H1 (cell line): Measurements from ENCODE around the gene WEE1. TPM values are rescaled to one million over a fixed set of nuclear protein-coding genes. Genes with fewer than 3 reads are reported as not detected.

ENCODE experiments used
- PHF8 ChIP-seq: fragments of 200-600 bp; sonication (generic); conservative IDR thresholded peaks from 2 replicates; pipeline ENCODE4 v1.7.1; 2012; ENCODE audit warnings: low read depth, mild to moderate bottlenecking, inconsistent platforms, low read length, moderate library complexity
- SP4 ChIP-seq: IDR thresholded peaks from 2 replicates; pipeline ENCODE4 v1.6.1; 2012; ENCODE audit warnings: low read length, inconsistent platforms
- polyA plus RNA-seq, 7 experiments: library from polyadenylated mRNA; depleted of rRNA in 3 of 7; stranded (reverse) in 5 of 7; unstranded in 2 of 7; fragments of >200 nt in 5 of 7; fragments of 200-250 nt in 2 of 7; gene quantifications; 1 replicate in 5 of 7; 2 replicates in 1 of 7; 4 replicates in 1 of 7; pipeline versions ENCODE4 v1.2.1 to v1.2.3, GENCODE V29; 2011 to 2013; ENCODE audit warnings: missing spikeins in 2 of 7, mixed read lengths in 2 of 7
- small RNA-seq: library from polyadenylated mRNA; stranded (forward); fragments of <200 nt; extraction: miRNeasy Mini kit (QIAGEN cat#:217004); gene quantifications from one replicate; pipeline ENCODE3, GENCODE V24; 2013; ENCODE audit not compliant: insufficient read depth
- total RNA-seq: library from RNA; stranded (reverse); fragmentation: NEBNext Ultra II Directional; extraction: Animal tissue kit (Norgen Biotek cat#: 25700); gene quantifications from 2 replicates; pipeline ENCODE4 v1.2.1, GENCODE V29; 2021
- TF ChIP-seq, protein P1 (sequence below): IDR thresholded peaks from 2 replicates; pipeline ENCODE4 v1.6.1; 2011; ENCODE audit warnings: low read length, improper control_type of control experiment

Gene WEE1
- total and polyA plus RNA-seq, 2 of the 8 experiments (the other 6 are each of a cell fraction or from before 2014, with no cell fraction given): 40.8 to 120 TPM

DNA sequence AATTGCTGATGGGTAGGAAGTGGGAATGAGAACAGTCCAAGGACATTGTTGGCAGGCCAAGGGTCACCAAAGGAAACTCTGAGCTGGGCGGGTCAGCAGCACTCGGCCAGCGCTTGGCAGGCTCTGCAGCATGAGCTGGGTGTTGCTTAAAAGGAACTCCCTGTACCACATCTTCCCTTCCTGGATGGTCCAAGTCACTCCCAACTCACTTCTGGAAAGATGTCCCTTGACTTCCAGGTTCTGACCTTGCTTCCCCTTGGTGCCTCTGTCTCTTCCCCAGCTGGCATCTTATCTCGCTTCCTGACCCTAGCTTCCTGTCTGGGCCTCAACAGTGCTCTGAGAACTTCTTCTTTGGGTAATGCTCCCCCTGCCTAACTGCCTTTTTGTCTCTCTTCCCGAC lies 65.6 kb downstream of the WEE1 start (continued):
- TF ChIP-seq, protein P1, sequence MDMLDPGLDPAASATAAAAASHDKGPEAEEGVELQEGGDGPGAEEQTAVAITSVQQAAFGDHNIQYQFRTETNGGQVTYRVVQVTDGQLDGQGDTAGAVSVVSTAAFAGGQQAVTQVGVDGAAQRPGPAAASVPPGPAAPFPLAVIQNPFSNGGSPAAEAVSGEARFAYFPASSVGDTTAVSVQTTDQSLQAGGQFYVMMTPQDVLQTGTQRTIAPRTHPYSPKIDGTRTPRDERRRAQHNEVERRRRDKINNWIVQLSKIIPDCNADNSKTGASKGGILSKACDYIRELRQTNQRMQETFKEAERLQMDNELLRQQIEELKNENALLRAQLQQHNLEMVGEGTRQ: no peak
- TF ChIP-seq SP4 (no peak), PHF8 (no peak)

Small RNA genes within 50 kb of the gene (small RNA-seq; reads per million reads assigned to genes)
- not detected for gene RF01210

Other genes with a start within 250 kb of the WEE1 start
- gene IPO7, start 189.0 kb upstream of the WEE1 start, total RNA-seq: 244 and 259 TPM in 2 replicates
- 38.7 and 45.9 TPM in 2 replicates for gene IPO7, start 189.0 kb upstream of the WEE1 start, polyA plus RNA-seq (2011; rRNA removed)
- gene ZNF143, start 112.7 kb upstream of the WEE1 start, total RNA-seq: 38.9 and 43.0 TPM in 2 replicates
- 37.7 and 69.2 TPM in 2 replicates for gene ZNF143, start 112.7 kb upstream of the WEE1 start, polyA plus RNA-seq (2011; rRNA removed)
- gene SWAP70, start 90.4 kb downstream of the WEE1 start, total RNA-seq: 37.5 TPM in 2 replicates
- gene SWAP70, start 90.4 kb downstream of the WEE1 start, polyA plus RNA-seq (2011; rRNA removed): 9.8 and 14.8 TPM in 2 replicates